GM06990 (cell line): Measurements from ENCODE around the gene C2CD2.

Experiments
- DNase-seq: peaks from one replicate; pipeline ENCODE4 v3.0.0-alpha.2; 2011; ENCODE audit not compliant: insufficient read length; ENCODE audit errors: extremely low read depth
- H3K27me3 ChIP-seq: replicated peaks from 2 replicates; pipeline ENCODE4 v1.6.0; 2011; ENCODE audit warnings: low read length; ENCODE audit not compliant: control insufficient read depth, insufficient read depth
- H3K36me3 ChIP-seq: 2 replicates; pipeline ENCODE4 v1.5.1; 2011; ENCODE audit warnings: low read length; ENCODE audit not compliant: control insufficient read depth, insufficient read depth
- H3K4me3 ChIP-seq: replicated peaks from 2 replicates; pipeline ENCODE4 v1.5.1; 2011; ENCODE audit warnings: low read depth, mild to moderate bottlenecking, control low read depth, low read length
- CTCF ChIP-seq: IDR thresholded peaks from 2 replicates; pipeline ENCODE4 v1.5.1; 2011; ENCODE audit warnings: low read length, control low read depth, mild to moderate bottlenecking, inconsistent platforms; ENCODE audit not compliant: insufficient read depth, poor library complexity, severe bottlenecking

The C2CD2 gene

GRCh38 chr21:41899426-41900202 lies 54.2 kb downstream of the C2CD2 start:
- Histone ChIP-seq H3K27me3 (no peaks in the 10 kb centered on the region), H3K4me3 (no peak overlapping the region), H3K36me3 (peaks cover 15% of the 10 kb centered on the region)
- no peak for DNase-seq
- no peak for TF ChIP-seq CTCF

- Histone ChIP-seq H3K27me3 (no peaks in the 10 kb centered on the region), H3K4me3 (no peak overlapping the region), H3K36me3 (peaks cover 17% of the 10 kb centered on the region)
- no peak for TF ChIP-seq CTCF
- no peak for DNase-seq
Measured at GRCh38 chr21:41898998-41899397, 54.8 kb downstream of the C2CD2 start.

GRCh38 chr21:41897700-41898099 lies 56.1 kb downstream of the C2CD2 start:
- no peak for DNase-seq
- H3K4me3 ChIP-seq, result no peak overlapping the region
- no peaks in the 10 kb centered on the region for H3K27me3 ChIP-seq
- TF ChIP-seq CTCF, result no peak
- peaks cover 17% of the 10 kb centered on the region for H3K36me3 ChIP-seq

- no peak for TF ChIP-seq CTCF
- H3K4me3 ChIP-seq, result no peak overlapping the region
- no peaks in the 10 kb centered on the region for H3K27me3 ChIP-seq
- peaks cover 17% of the 10 kb centered on the region for H3K36me3 ChIP-seq
- no peak for DNase-seq
Measured at GRCh38 chr21:41897047-41897669, 56.7 kb downstream of the C2CD2 start.

- DNase-seq, result no peak
- Histone ChIP-seq H3K27me3 (no peaks in the 10 kb centered on the region), H3K4me3 (no peak overlapping the region), H3K36me3 (peaks cover 11% of the 10 kb centered on the region)
- peak; percentile 16 for TF ChIP-seq CTCF
Measured at GRCh38 chr21:41895643-41896493, 58.0 kb downstream of the C2CD2 start.
